HepG2 (cell line): ENCODE data around the gene SLBP. TPM values are rescaled to one million over a fixed set of nuclear protein-coding genes. Genes with fewer than 3 reads are reported as not detected.

Source experiments
- ATAC-seq: fragments of 200-7000 bp; cut with Tn5 transposase; 3 replicates; pipeline ENCODE4 v1.9.1; 2020; ENCODE audit warnings: mild to moderate bottlenecking, moderate library complexity
- BruUV-seq: library from RNA; stranded (reverse); fragments of 400-500 nt; replicated peaks from 2 replicates; lab custom pipeline; 2021; lab: Mats Ljungman, UMichigan
- CTCF ChIA-PET: fragments of 300-600 bp; formaldehyde crosslinking; extraction: SDS; loops from one replicate; lab custom pipeline; 2021; ENCODE audit warnings: low total read pairs, inconsistent platforms, low intra/inter-chr PET ratio; lab: Yijun Ruan, JAX
- POLR2A ChIA-PET: fragments of 350-600 bp; sonication (Branson Sonifier 250); formaldehyde crosslinking; loops from one replicate; lab custom pipeline; 2020; ENCODE audit warnings: antibody characterized with exemption, inconsistent platforms; lab: Yijun Ruan, JAX
- DNase-seq: peaks from one replicate; pipeline ENCODE4 v3.0.0-alpha.2; 2015; ENCODE audit warnings: low spot score
- FAIRE-seq: peaks from 3 replicates; lab custom pipeline; 2011; peaks lifted over from hg19 to GRCh38; lab: Jason Lieb, UNC
- H2AFZ ChIP-seq: one replicate; pipeline ENCODE4 v1.6.1; 2011; ENCODE audit warnings: low read length, inconsistent platforms
- H3K27ac ChIP-seq: fragments of 300-600 bp; 3 replicates; pipeline ENCODE4 v1.8.0; 2011; ENCODE audit warnings: mixed run types, mild to moderate bottlenecking, mixed read lengths, low read length, inconsistent platforms; ENCODE audit not compliant: insufficient read depth; ENCODE audit errors: extremely low read length
- H3K27me3 ChIP-seq, 2 experiments: fragments of 200-600 bp in 1 of 2; 2 replicates in 1 of 2; 3 replicates in 1 of 2; pipeline versions ENCODE4 v1.6.0 to v1.8.0; 2011; ENCODE audit warnings: low read length in 2 of 2, mild to moderate bottlenecking in 2 of 2, moderate library complexity in 2 of 2, inconsistent platforms in 1 of 2; ENCODE audit not compliant: insufficient read depth in 2 of 2, control insufficient read depth in 1 of 2
- H3K36me3 ChIP-seq, 2 experiments: fragments of 200-600 bp in 1 of 2; replicated peaks in 1 of 2; 2 replicates in 1 of 2; 3 replicates in 1 of 2; pipeline versions ENCODE4 v1.5.1 to v1.8.0; 2011; ENCODE audit warnings: low read length in 2 of 2, inconsistent platforms in 1 of 2; ENCODE audit not compliant: insufficient read depth in 2 of 2, control insufficient read depth in 1 of 2
- H3K4me1 ChIP-seq: 2 replicates; pipeline ENCODE4 v1.5.1; 2012; ENCODE audit warnings: low read length, inconsistent platforms; ENCODE audit not compliant: insufficient read depth
- H3K4me2 ChIP-seq: 2 replicates; pipeline ENCODE4 v1.6.0; 2011; ENCODE audit warnings: low read depth, low read length, inconsistent platforms
- H3K4me3 ChIP-seq, 3 experiments: fragments of 200-600 bp in 1 of 3; sonication (generic), shearing (Covaris generic) in 1 of 3; replicated peaks in 1 of 3; 2 replicates each; pipeline ENCODE4 v1.5.1; 2011 to 2016; ENCODE audit warnings: low read length in 3 of 3, inconsistent platforms in 2 of 3, low read depth in 2 of 3, mild to moderate bottlenecking in 2 of 3, control low read depth in 1 of 3, mixed read lengths in 1 of 3; ENCODE audit not compliant: insufficient read depth in 1 of 3
- H3K79me2 ChIP-seq: one replicate; pipeline ENCODE4 v1.6.1; 2011; ENCODE audit warnings: low read length, inconsistent platforms; ENCODE audit not compliant: insufficient read depth
- H3K9ac ChIP-seq: 2 replicates; pipeline ENCODE4 v1.6.0; 2011; ENCODE audit warnings: mild to moderate bottlenecking, low read depth, low read length, inconsistent platforms; ENCODE audit not compliant: insufficient read depth
- H3K9me3 ChIP-seq: 2 replicates; pipeline ENCODE4 v1.5.1; 2012; ENCODE audit warnings: mild to moderate bottlenecking, low read length
- H4K20me1 ChIP-seq: 2 replicates; pipeline ENCODE4 v1.6.0; 2011; ENCODE audit warnings: inconsistent platforms, mild to moderate bottlenecking, low read length, moderate library complexity; ENCODE audit not compliant: insufficient read depth
- AGO1 ChIP-seq: fragments of 200-400 bp; formaldehyde crosslinking; IDR thresholded peaks from 2 replicates; pipeline ENCODE4 v1.6.1; 2017; ENCODE audit warnings: mild to moderate bottlenecking, low read depth, low read length, moderate library complexity; ENCODE audit not compliant: poor library complexity, severe bottlenecking
- AGO2 ChIP-seq: fragments of 200-400 bp; formaldehyde crosslinking; optimal IDR thresholded peaks from 2 replicates; pipeline ENCODE3; 2017; ENCODE audit warnings: mild to moderate bottlenecking, low read depth, low read length, moderate library complexity
- NR2F1 ChIP-seq, 2 experiments: fragments of 450-650 bp in 1 of 2; formaldehyde crosslinking in 1 of 2; IDR thresholded peaks; 2 replicates each; pipeline versions ENCODE4 v1.5.0 to v1.6.1; 2016 to 2020; ENCODE audit warnings: mild to moderate bottlenecking in 1 of 2, missing compliant biosample characterization in 1 of 2, missing genetic modification reagents in 1 of 2, moderate library complexity in 1 of 2
- PRMT3 ChIP-seq: sonication (generic); formaldehyde crosslinking; IDR thresholded peaks from 2 replicates; pipeline ENCODE4 v1.8.1; 2022; ENCODE audit warnings: low read depth, mild to moderate bottlenecking, moderate library complexity, missing genetic modification reagents, borderline replicate concordance
- RBFOX2 ChIP-seq: fragments of 200-400 bp; formaldehyde crosslinking; IDR thresholded peaks from 2 replicates; pipeline ENCODE4 v1.6.1; 2017; ENCODE audit warnings: low read depth, mild to moderate bottlenecking, low read length
- WGBS: methylation state at CpG from one replicate; pipeline ENCODE4 v1.1.6; 2017; ENCODE audit warnings: low lambda C conversion rate; 5-methylcytosine and 5-hydroxymethylcytosine counted together
- in situ Hi-C: cut with HindIII; loops from 2 replicates; pipeline ENCODE4 v1.10.0; 2017; ENCODE audit warnings: low pct_unique_long_range_greater_than_20kb; ENCODE audit not compliant: extremely low pct_ligation_motif_present
- intact Hi-C: fragments of 100-400 bp; cut with micrococcal nuclease; formaldehyde crosslinking; loops from one replicate; pipeline ENCODE4 v1.10.0; 2022; ENCODE audit not compliant: unreplicated experiment
- polyA plus RNA-seq, 8 experiments: library from polyadenylated mRNA; depleted of rRNA in 3 of 8; stranded (reverse) in 7 of 8; unstranded in 1 of 8; fragments of >200 nt; fragmentation: Illumina TruSeq in 4 of 8; extraction: Trizol in 4 of 8; gene quantifications; 2 replicates each; pipeline versions ENCODE4 v1.2.1 to v1.2.3, GENCODE V29; 2011 to 2016; ENCODE audit warnings: low read depth in 4 of 8, missing spikeins in 1 of 8, mixed read lengths in 1 of 8; ENCODE audit not compliant: insufficient read depth in 1 of 8
- total RNA-seq, 5 experiments: library from RNA; depleted of rRNA; stranded (reverse); fragments of >200 nt; fragmentation: Illumina TruSeq; extraction: Trizol; gene quantifications; 2 replicates each; pipeline ENCODE4 v1.2.3, GENCODE V29; 2016; ENCODE audit warnings: low read depth in 1 of 5
- TF ChIP-seq, protein P1 (sequence below): IDR thresholded peaks from 2 replicates; pipeline ENCODE4 v1.6.1; 2016; ENCODE audit warnings: low read depth, borderline replicate concordance

Gene SLBP
- total and polyA plus RNA-seq, 2 of the 13 experiments (the other 11 are each of a cell fraction or from before 2014, with no cell fraction given), result 43.9 to 104 TPM

DNA sequence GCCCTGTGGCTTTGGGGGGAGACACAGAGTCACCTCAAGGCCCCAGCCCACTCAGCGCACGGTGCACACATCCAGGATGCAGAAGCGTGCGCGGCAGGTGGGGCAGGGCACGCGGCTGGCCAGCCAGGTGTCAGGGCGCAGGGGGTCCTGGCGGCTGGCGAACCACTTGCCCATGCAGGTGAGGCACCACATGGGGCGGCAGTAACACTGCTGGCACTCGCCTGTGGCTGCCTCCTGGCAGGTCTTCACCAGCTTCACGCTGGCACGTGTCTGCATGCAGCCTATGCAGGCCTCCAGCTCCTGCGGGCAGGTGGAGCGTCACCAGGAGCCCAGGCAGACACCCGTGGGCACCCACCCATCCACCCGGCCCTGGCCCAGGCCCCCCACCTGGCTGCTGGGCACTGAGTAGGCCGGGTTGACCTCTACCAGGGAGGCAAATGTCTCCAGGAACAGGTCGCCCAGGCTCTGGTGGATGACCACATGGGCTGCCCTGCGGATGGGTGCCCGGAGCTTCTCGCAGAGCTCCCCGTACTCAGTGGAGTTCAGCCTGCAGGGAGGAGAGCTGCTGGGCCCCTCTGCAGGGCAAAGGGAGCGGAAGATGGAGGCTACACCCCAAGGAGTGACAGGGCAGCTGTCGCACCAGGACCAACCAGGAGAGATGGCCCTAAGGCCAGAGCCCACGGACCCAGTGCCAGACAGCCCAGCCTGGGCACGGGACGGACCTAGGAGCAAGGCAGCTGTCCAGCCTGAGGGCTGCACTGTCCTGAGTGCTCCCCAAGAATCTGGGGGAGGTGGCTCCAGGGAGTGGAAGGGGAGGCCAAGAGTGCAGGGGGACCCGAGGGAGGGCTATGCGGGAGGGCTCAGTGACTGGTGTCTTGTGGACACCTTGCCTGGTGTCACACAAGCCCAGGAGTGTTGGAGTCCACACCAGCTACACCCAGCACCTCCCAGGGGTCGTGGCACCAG lies 5.3 kb upstream of the SLBP start:
- H3K9me3 ChIP-seq, result no peaks in the 10 kb centered on the region
- no peaks in the 10 kb centered on the region for H3K27me3 ChIP-seq
- 91% methylated on average over 7 of the region's 32 CpGs for WGBS
- BruUV-seq, result no TSS peak
- intact Hi-C loops (no loop called here), in situ Hi-C loops (no loop called here)
- H2AFZ ChIP-seq, result no peak overlapping the region
- no peak overlapping the region for H3K4me2 ChIP-seq
- no peak overlapping the region for H3K4me3 ChIP-seq
- no peak overlapping the region for H3K9ac ChIP-seq
- H3K79me2 ChIP-seq, result peaks cover 34% of the 10 kb centered on the region
- ChIA-PET POLR2A (no interaction called here), CTCF (no interaction called here)
- DNase-seq, result no peak
- TF ChIP-seq AGO2 (peak; percentile 81), RBFOX2 (peak; percentile 70), NR2F1 (CRISPR knock-in tag; IDR thresholded peaks at IDR 0.05) (no peak)
- H3K36me3 ChIP-seq, result no peaks in the 10 kb centered on the region; a peak in 1 of 5 replicates
- no peak overlapping the region for H3K27ac ChIP-seq
- no peak for ATAC-seq
- no peak for FAIRE-seq
- H4K20me1 ChIP-seq, result no peaks in the 10 kb centered on the region
- H3K4me1 ChIP-seq, result peaks cover 40% of the 10 kb centered on the region

DNA sequence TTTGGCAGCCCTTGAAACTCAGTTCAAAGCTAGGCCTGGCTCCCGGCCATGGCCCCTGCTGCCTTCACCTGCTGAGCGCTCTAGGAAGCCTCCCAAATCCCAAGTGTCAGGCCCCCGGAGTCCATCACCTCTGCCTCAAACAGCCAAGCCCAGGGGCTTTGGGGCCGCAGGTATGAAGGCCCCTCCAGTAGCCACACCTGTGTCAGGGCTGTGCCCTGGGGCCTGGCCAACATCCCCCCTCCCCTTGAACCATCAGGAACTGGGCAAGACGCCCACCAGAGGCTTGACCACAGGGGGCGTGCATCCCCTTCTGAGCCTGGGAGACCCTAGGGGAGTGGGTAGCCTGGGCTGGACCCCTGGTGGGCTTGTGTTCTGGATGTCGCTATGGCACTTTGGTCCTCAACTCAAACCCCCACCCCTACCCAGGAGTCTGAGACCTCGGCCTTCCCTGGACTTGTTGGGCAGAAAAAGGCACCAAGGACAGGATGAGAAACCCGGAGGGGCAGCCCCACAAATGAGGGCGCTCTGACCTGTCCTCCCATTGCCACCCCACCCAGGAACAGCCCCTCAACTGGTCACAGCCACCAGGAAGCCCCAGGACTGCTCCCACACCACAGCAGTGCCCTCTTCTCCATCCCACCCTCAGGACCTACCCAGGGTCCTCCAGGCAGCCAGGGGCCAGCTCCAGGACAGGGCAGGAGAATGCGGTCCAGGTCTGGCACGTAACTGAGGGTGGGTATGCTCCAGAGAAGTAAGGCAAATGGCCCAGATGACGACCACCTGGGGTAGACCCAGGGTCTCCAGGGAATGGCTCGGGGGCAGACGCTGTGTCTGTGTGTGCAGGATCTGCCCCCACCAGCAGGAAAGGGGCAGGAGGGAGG lies 4.2 kb upstream of the SLBP start:
- no peak for FAIRE-seq
- CTCF ChIA-PET, result no interaction called here
- ATAC-seq, result no peak

More for the DNA sequence above, 4.2 kb upstream of the SLBP start:
- Histone ChIP-seq H3K9ac (no peak overlapping the region), H3K79me2 (peaks cover 31% of the 10 kb centered on the region)
- POLR2A ChIA-PET, result no interaction called here
- TF ChIP-seq, protein P1, sequence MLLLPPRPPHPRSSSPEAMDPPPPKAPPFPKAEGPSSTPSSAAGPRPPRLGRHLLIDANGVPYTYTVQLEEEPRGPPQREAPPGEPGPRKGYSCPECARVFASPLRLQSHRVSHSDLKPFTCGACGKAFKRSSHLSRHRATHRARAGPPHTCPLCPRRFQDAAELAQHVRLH (CRISPR knock-in tag), result no peak
- peak; percentile 90 for TF ChIP-seq AGO1
- TF ChIP-seq PRMT3 (CRISPR knock-in tag), result 0 out of 2 replicates have a peak, but pooled peaks have one; percentile 39
- TF ChIP-seq AGO2, result peak; percentile 88
- TF ChIP-seq, all 625 proteins: peak for 3
- H3K36me3 ChIP-seq, result no peaks in the 10 kb centered on the region; a peak in 1 of 5 replicates
- no peak overlapping the region for H3K4me2 ChIP-seq
- no peaks in the 10 kb centered on the region for H4K20me1 ChIP-seq
- intact Hi-C loops, result no loop called here
- DNase-seq, result no peak
- H3K27me3 ChIP-seq, result no peaks in the 10 kb centered on the region
- H3K4me3 ChIP-seq, result no peak overlapping the region
- in situ Hi-C loops, result no loop called here
- WGBS, result 99% methylated on average over 9 of the region's 15 CpGs
- no peak overlapping the region for H3K27ac ChIP-seq
- no peak overlapping the region for H2AFZ ChIP-seq
- no peaks in the 10 kb centered on the region for H3K9me3 ChIP-seq
- BruUV-seq, result no TSS peak
- H3K4me1 ChIP-seq, result peaks cover 37% of the 10 kb centered on the region
